HCT116 (cell line): ENCODE results near the gene PHLDA1.

ENCODE experiments used
- ATF3 ChIP-seq: IDR thresholded peaks from 2 replicates; pipeline ENCODE4 v1.6.1; 2012
- CTCF ChIP-seq, 3 experiments: fragments of 200-600 bp in 1 of 3; sonication (generic) in 1 of 3; IDR thresholded peaks in 2 of 3; conservative IDR thresholded peaks in 1 of 3; 2 replicates each; pipeline ENCODE4 v1.5.1; 2012 to 2017; ENCODE audit warnings: low read depth in 2 of 3, low read length in 2 of 3, antibody characterized with exemption in 1 of 3, borderline replicate concordance in 1 of 3, control low read depth in 1 of 3, mild to moderate bottlenecking in 1 of 3, mixed read lengths in 1 of 3, mixed run types in 1 of 3, moderate library complexity in 1 of 3; ENCODE audit not compliant: insufficient read depth in 1 of 3
- MAX ChIP-seq: IDR thresholded peaks from 2 replicates; pipeline ENCODE4 v1.6.1; 2012
- POLR2A ChIP-seq: IDR thresholded peaks from 2 replicates; pipeline ENCODE4 v1.7.0; 2011; ENCODE audit warnings: borderline replicate concordance; ENCODE audit not compliant: insufficient read depth, insufficient read length; ENCODE audit errors: extremely low read depth
- POLR2AphosphoS5 ChIP-seq: IDR thresholded peaks from 2 replicates; pipeline ENCODE4 v1.6.1; 2011; ENCODE audit warnings: mild to moderate bottlenecking, low read depth, low read length, moderate library complexity

GRCh38 chr12:76049575-76050251 is 18.1 kb upstream of the PHLDA1 start:
- TF ChIP-seq CTCF (IDR thresholded peaks at IDR 0.05 in 2 of 3, conservative IDR thresholded peaks at IDR 0.05 in 1 of 3; ENCODE audit: borderline replicate concordance in 1 of 3, insufficient read depth in 1 of 3, low read depth in 2 of 3, low read length in 2 of 3) (no peak), ATF3 (no peak), POLR2AphosphoS5 (no peak), POLR2A (no peak), MAX (no peak)
